ENCODE data around the gene GPR143.
"Not testable (repeated sequence)": the region's sequence is repeated elsewhere in the genome, so short reads cannot be mapped to it uniquely, and the experiment has no call there.

- not testable (repeated sequence) for TF ChIP-seq POLR2A (IDR thresholded peaks at IDR 0.05; ENCODE audit: low read depth, low read length); TAF1 (IDR thresholded peaks at IDR 0.05; ENCODE audit: borderline replicate concordance, low read depth, low read length); RAD21 (IDR thresholded peaks at IDR 0.05; ENCODE audit: insufficient read depth, low read depth, low read length); CTCF (IDR thresholded peaks at IDR 0.05 in 2 of 3, conservative IDR thresholded peaks at IDR 0.05 in 1 of 3; ENCODE audit: control insufficient read depth in 2 of 3, extremely low read depth in 1 of 3, insufficient read depth in 1 of 3, low read depth in 3 of 3, low read length in 3 of 3); BRCA1 (IDR thresholded peaks at IDR 0.05; ENCODE audit: low read depth, low read length); ZNF24 (IDR thresholded peaks at IDR 0.05)
Observed at GRCh38 chrX:9811086-9811485, 45.4 kb upstream of the GPR143 start.

Data from GM12878 (cell line).